Mucosa of gallbladder (tissue), 1 donor: ENCODE results near the gene KLHL11. TPM values are rescaled to one million over a fixed set of nuclear protein-coding genes. Genes with fewer than 3 reads are reported as not detected.
"Not testable (repeated sequence)": the region's sequence is repeated elsewhere in the genome, so short reads cannot be mapped to it uniquely, and the experiment has no call there.

Experiments
- DNase-seq: peaks from one replicate; pipeline ENCODE4 v3.0.0-alpha.2; 2020; ENCODE audit warnings: low spot score
- total RNA-seq: library from RNA; stranded (reverse); gene quantifications from one replicate; pipeline ENCODE4 v1.2.1, GENCODE V29; 2021
- donor health status: DM: no; HTN: no; CAD: no.

The KLHL11 gene
- total RNA-seq, 1 donor from 2014 or later: 14.0 TPM

- not testable (repeated sequence) for DNase-seq
Observed at GRCh38 chr17:41839448-41839847, 25.8 kb downstream of the KLHL11 start.

- no peak for DNase-seq
Observed at GRCh38 chr17:41837761-41838538, 27.3 kb downstream of the KLHL11 start, which contains the start of gene KLHL10. KLHL10 (plus strand) TSS chr17:41837825; CDS start chr17:41837933, 108 bp downstream.

GRCh38 chr17:41836550-41837196, 28.6 kb downstream of the KLHL11 start:
- DNase-seq: no peak

GRCh38 chr17:41835800-41836549, 29.2 kb downstream of the KLHL11 start, which contains the start of gene NT5C3B:
NT5C3B (minus strand) TSS chr17:41836232; CDS start chr17:41836193, 39 bp downstream.
- DNase-seq: peak; percentile 40

- DNase-seq: no peak
Observed at GRCh38 chr17:41835214-41835799, 29.9 kb downstream of the KLHL11 start.

GRCh38 chr17:41829961-41830360, 35.3 kb downstream of the KLHL11 start:
- DNase-seq: not testable (repeated sequence)

GRCh38 chr17:41825175-41825845, 39.9 kb downstream of the KLHL11 start:
- no peak for DNase-seq

GRCh38 chr17:41824086-41824485, 41.1 kb downstream of the KLHL11 start:
- DNase-seq: no peak

- no peak for DNase-seq
Observed at GRCh38 chr17:41823580-41823979, 41.6 kb downstream of the KLHL11 start.

- no peak for DNase-seq
Observed at GRCh38 chr17:41823141-41823524, 42.1 kb downstream of the KLHL11 start.

GRCh38 chr17:41822216-41823140, 42.7 kb downstream of the KLHL11 start:
- no peak for DNase-seq

GRCh38 chr17:41821776-41822175, 43.4 kb downstream of the KLHL11 start:
- DNase-seq: no peak

GRCh38 chr17:41818024-41818423, 47.2 kb downstream of the KLHL11 start:
- no peak for DNase-seq

GRCh38 chr17:41816637-41817320, 48.4 kb downstream of the KLHL11 start:
- no peak for DNase-seq

- no peak for DNase-seq
Observed at GRCh38 chr17:41814195-41814594, 51.0 kb downstream of the KLHL11 start.

- no peak for DNase-seq
Observed at GRCh38 chr17:41813699-41814124, 51.5 kb downstream of the KLHL11 start.

- no peak for DNase-seq
Observed at GRCh38 chr17:41813152-41813680, 52.0 kb downstream of the KLHL11 start.

GRCh38 chr17:41812381-41813151, 52.7 kb downstream of the KLHL11 start, which contains the start of gene FKBP10:
FKBP10 (plus strand) TSS chr17:41813004; CDS start chr17:41813035, 31 bp downstream.
- DNase-seq: peak; percentile 55
